Measurements from ENCODE around the gene ARHGAP10.

- TF ChIP-seq, protein P1, sequence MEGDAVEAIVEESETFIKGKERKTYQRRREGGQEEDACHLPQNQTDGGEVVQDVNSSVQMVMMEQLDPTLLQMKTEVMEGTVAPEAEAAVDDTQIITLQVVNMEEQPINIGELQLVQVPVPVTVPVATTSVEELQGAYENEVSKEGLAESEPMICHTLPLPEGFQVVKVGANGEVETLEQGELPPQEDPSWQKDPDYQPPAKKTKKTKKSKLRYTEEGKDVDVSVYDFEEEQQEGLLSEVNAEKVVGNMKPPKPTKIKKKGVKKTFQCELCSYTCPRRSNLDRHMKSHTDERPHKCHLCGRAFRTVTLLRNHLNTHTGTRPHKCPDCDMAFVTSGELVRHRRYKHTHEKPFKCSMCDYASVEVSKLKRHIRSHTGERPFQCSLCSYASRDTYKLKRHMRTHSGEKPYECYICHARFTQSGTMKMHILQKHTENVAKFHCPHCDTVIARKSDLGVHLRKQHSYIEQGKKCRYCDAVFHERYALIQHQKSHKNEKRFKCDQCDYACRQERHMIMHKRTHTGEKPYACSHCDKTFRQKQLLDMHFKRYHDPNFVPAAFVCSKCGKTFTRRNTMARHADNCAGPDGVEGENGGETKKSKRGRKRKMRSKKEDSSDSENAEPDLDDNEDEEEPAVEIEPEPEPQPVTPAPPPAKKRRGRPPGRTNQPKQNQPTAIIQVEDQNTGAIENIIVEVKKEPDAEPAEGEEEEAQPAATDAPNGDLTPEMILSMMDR (IDR thresholded peaks at IDR 0.05), result no peak
- no peak for TF ChIP-seq SIN3A (IDR thresholded peaks at IDR 0.05; ENCODE audit: borderline replicate concordance, insufficient read depth, low read depth, low read length)
- TF ChIP-seq POLR2AphosphoS5 (IDR thresholded peaks at IDR 0.05; ENCODE audit: low read depth, low read length), result no peak
- TF ChIP-seq, protein P2, sequence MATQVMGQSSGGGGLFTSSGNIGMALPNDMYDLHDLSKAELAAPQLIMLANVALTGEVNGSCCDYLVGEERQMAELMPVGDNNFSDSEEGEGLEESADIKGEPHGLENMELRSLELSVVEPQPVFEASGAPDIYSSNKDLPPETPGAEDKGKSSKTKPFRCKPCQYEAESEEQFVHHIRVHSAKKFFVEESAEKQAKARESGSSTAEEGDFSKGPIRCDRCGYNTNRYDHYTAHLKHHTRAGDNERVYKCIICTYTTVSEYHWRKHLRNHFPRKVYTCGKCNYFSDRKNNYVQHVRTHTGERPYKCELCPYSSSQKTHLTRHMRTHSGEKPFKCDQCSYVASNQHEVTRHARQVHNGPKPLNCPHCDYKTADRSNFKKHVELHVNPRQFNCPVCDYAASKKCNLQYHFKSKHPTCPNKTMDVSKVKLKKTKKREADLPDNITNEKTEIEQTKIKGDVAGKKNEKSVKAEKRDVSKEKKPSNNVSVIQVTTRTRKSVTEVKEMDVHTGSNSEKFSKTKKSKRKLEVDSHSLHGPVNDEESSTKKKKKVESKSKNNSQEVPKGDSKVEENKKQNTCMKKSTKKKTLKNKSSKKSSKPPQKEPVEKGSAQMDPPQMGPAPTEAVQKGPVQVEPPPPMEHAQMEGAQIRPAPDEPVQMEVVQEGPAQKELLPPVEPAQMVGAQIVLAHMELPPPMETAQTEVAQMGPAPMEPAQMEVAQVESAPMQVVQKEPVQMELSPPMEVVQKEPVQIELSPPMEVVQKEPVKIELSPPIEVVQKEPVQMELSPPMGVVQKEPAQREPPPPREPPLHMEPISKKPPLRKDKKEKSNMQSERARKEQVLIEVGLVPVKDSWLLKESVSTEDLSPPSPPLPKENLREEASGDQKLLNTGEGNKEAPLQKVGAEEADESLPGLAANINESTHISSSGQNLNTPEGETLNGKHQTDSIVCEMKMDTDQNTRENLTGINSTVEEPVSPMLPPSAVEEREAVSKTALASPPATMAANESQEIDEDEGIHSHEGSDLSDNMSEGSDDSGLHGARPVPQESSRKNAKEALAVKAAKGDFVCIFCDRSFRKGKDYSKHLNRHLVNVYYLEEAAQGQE (IDR thresholded peaks at IDR 0.05; ENCODE audit: insufficient read depth in 1 of 2, low read depth in 2 of 2, low read length in 1 of 2), result no peak
Measured at GRCh38 chr4:147994076-147994475, 262.2 kb downstream of the ARHGAP10 start.

All from Panc1 (cell line).